ENCODE data around the gene TMEFF2.
"Not testable (repeated sequence)": the region's sequence is repeated elsewhere in the genome, so short reads cannot be mapped to it uniquely, and the experiment has no call there.

Gene TMEFF2

GRCh38 chr2:192127434-192127833 is 67.3 kb downstream of the TMEFF2 start:
- no peak for DNase-seq

GRCh38 chr2:192126912-192127311 is 67.8 kb downstream of the TMEFF2 start:
- no peak for DNase-seq

DNA sequence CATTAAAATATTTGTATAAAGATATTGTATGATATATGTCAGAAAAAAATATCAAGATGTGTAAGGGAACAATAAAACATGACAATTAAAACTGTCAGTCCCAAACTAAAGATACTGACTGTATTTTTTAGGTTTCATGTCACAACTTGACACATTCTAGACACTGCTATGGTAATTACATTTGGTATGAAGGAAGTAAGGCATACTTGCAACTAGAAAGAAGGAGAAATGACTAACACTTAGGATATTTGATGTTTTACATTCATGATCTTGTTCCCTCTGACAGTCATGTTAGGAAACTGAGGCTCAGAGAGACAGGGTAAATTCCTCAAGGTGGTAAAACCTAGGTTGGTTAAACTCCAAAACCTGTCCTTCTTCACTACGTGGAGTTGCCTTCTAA is 68.3 kb downstream of the TMEFF2 start:
- no peak for DNase-seq

- DNase-seq = no peak
Observed at GRCh38 chr2:192124571-192124970, 70.2 kb downstream of the TMEFF2 start.

- DNase-seq = no peak
Observed at GRCh38 chr2:192123847-192124246, 70.9 kb downstream of the TMEFF2 start.

- no peak for DNase-seq
Observed at GRCh38 chr2:192122946-192123345, 71.8 kb downstream of the TMEFF2 start.

DNA sequence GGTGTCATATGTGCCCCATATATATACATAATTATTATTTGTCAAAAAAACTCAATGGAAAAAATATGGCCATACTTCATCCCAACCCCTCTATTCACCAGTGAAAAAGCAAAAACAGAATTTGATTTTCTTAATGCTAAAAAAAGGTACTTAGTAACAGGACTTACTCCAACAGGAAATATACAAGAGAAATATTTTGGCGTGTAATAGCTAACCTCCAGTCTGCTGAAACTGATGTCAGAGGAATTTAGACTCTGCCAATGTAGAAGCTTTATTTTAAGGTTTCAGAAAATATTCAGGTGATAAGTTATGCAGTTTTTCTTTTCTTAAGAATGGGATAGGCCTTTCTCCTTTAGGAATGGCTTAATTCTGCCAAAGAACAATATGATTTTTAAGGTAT is 72.6 kb downstream of the TMEFF2 start:
- DNase-seq = no peak

- no peak for DNase-seq
Observed at GRCh38 chr2:192119536-192119935, 75.2 kb downstream of the TMEFF2 start.

DNA sequence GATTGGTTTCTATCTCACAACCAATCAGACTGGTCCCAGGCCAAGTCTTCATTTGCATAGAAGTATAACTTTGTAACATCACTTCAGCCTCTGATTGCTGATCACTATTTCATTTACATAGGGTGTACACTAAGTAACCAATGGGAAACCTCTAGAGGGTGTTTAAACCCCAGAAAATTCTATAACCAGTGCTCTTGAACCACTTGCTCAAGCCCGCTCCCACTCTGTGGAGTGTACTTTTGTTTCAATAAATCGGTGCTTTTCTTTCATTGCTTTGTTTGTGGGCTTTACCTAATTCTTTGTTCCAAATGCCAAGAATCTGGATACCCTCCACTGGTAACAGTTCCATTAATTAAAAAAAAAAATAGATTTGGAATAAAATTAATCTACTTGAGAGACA is 77.0 kb downstream of the TMEFF2 start:
- no peak for DNase-seq

GRCh38 chr2:192111536-192111935 is 83.2 kb downstream of the TMEFF2 start:
- DNase-seq = not testable (repeated sequence)

DNA sequence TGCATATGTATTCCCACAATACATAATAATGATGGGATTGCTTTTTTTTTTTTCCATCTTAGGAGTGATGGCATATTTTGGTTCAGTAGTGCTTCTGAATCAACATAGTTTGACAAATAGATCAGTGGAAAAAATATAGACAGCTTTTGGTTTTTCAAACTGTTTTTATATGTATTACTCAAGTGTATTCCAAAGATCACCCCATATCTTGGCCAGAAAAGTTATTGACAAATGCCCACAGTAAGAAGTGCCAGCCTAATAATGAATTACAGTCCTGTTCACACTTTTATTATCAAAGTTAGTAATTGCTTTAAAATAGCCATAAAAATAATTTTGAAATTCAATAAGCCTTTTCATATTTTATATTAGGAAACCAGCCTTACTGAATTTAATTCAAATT is 95.0 kb downstream of the TMEFF2 start:
- no peak for DNase-seq

- DNase-seq = no peak
Observed at GRCh38 chr2:192098814-192099491, 95.8 kb downstream of the TMEFF2 start.

DNA sequence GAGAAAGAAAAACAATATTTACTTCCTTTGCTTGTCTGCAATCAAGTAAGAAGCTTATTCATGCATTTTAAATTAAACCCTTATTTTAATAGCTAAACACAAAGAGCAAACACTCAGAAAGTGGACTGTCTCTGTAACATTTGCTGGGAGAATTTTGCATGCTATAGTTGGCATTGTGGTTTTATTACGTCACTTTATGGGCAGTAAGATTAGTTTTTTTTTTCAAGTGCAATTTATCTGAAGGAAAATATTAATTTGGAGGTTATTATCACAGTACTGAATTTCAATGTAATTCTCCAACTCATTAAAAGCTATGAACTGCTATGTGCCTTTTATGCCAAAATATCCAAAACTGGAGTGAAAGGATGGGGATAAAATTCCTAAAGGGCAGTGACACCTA is 103.3 kb downstream of the TMEFF2 start:
- no peak for DNase-seq

- DNase-seq = no peak
Observed at GRCh38 chr2:192090911-192091310, 103.8 kb downstream of the TMEFF2 start.

DNA sequence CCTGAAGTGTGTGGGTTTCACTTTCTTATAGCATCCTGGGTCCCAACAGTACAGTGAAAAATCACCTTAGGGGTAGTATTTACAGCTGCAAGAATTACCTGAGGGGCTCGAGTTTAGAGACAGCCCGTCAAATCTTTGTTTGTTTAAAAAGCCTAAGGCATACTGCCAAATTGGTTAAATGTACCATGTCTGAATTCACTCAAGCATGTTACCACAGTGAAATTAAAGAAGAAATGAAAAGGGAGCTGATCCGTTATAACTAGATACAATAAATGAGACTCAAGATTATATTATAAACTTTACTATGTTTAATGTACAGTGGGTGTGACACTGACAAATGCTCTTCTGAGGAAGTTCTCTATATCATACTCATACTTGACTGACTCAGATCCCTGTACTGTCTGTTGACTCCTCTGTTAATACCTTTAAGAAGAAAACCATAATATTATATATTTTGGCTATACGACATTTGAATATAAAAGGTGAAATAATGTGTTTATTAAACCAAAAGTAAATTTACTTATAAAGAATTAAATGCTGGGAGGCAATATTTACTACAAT is 107.3 kb downstream of the TMEFF2 start:
- no peak for DNase-seq

- no peak for DNase-seq
Observed at GRCh38 chr2:192082121-192082520, 112.6 kb downstream of the TMEFF2 start.

DNA sequence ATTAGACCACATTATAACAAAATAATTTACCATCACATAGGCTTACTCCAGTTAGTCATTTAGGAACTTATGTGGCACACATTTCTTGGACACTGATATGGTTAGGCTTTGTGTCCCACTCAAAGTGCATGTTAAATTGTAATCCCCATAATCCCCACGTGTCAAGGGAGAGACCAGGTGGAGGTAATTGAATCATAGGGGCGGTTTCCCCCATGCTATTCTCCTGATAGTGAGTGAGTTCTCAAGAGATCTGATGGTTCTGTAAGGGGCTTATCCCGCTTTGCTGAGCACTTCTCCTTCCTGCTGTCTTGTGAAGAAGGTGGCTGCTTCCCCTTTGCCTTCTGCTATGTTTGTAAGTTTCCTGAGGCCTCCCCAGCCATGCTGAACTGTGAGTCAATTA is 114.6 kb downstream of the TMEFF2 start:
- not testable (repeated sequence) for DNase-seq

GRCh38 chr2:192073878-192074277 is 120.9 kb downstream of the TMEFF2 start:
- DNase-seq = no peak

GRCh38 chr2:192072778-192073177 is 122.0 kb downstream of the TMEFF2 start:
- DNase-seq = no peak

GRCh38 chr2:192072261-192072660 is 122.5 kb downstream of the TMEFF2 start:
- DNase-seq = no peak

DNA sequence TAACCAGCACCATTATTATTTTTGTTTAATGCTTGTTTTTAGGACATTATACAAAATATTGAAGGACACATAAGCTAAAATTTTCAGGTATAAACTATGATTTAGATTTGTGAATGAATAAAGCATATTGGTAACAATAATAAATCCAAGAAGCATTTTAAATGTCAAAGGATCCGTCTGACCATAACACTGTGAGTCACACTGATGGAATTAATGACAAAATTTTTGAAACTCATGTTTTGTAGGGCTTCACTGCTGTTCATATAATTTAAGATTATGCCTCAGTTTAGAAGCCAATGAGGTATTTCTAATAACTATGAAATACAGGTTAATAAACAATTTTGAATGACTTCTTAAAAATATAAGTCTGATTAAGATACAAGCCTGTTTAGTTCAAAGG is 124.6 kb downstream of the TMEFF2 start:
- no peak for DNase-seq

GRCh38 chr2:192069417-192069816 is 125.3 kb downstream of the TMEFF2 start:
- no peak for DNase-seq

- no peak for DNase-seq
Observed at GRCh38 chr2:192068966-192069365, 125.8 kb downstream of the TMEFF2 start.

GRCh38 chr2:192067631-192068030 is 127.1 kb downstream of the TMEFF2 start:
- no peak for DNase-seq

- DNase-seq = no peak
Observed at GRCh38 chr2:192064459-192064858, 130.3 kb downstream of the TMEFF2 start.
